WTC11 (cell line): ENCODE measurements around the gene PRRC2B.

Experiments
- ESRRA ChIP-seq: sonication (generic); formaldehyde crosslinking; IDR thresholded peaks from 2 replicates; pipeline ENCODE4 v1.8.1; 2022; ENCODE audit warnings: mild to moderate bottlenecking, missing genetic modification reagents, borderline replicate concordance
- ZNF138 ChIP-seq: sonication (generic); formaldehyde crosslinking; conservative IDR thresholded peaks from 2 replicates; pipeline ENCODE4 v1.8.1; 2022; ENCODE audit warnings: mild to moderate bottlenecking, moderate library complexity, missing genetic modification reagents
- TF ChIP-seq, protein P1 (sequence below): fragments of 200-600 bp; IDR thresholded peaks from 2 replicates; pipeline ENCODE4 v1.8.0; 2022; ENCODE audit warnings: antibody characterized with exemption

DNA sequence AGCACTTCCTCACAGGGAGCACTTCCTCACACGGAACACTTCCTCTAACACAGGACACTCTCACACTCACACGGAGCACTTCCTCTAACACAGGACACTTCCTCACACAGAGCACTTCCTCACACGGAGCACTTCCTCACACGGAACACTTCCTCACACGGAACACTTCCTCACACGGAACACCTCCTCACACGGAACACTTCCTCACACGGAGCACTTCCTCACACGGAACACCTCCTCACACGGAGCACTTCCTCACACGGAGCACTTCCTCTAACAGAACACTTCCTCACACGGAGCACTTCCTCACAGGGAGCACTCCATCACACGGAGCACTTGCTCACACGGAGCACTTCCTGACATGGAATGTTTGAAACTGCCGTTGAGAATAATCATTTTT lies 122.2 kb downstream of the PRRC2B start:
- TF ChIP-seq, protein P1, sequence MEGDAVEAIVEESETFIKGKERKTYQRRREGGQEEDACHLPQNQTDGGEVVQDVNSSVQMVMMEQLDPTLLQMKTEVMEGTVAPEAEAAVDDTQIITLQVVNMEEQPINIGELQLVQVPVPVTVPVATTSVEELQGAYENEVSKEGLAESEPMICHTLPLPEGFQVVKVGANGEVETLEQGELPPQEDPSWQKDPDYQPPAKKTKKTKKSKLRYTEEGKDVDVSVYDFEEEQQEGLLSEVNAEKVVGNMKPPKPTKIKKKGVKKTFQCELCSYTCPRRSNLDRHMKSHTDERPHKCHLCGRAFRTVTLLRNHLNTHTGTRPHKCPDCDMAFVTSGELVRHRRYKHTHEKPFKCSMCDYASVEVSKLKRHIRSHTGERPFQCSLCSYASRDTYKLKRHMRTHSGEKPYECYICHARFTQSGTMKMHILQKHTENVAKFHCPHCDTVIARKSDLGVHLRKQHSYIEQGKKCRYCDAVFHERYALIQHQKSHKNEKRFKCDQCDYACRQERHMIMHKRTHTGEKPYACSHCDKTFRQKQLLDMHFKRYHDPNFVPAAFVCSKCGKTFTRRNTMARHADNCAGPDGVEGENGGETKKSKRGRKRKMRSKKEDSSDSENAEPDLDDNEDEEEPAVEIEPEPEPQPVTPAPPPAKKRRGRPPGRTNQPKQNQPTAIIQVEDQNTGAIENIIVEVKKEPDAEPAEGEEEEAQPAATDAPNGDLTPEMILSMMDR: no peak
- TF ChIP-seq ESRRA (no peak), ZNF138 (CRISPR knock-in tag) (no peak)
